HepG2 (cell line): Measurements from ENCODE around the gene ZFAND2B. TPM values are rescaled to one million over a fixed set of nuclear protein-coding genes. Genes with fewer than 3 reads are reported as not detected.

ENCODE experiments used
- ATAC-seq: fragments of 200-7000 bp; cut with Tn5 transposase; 3 replicates; pipeline ENCODE4 v1.9.1; 2020; ENCODE audit warnings: mild to moderate bottlenecking, moderate library complexity
- BruUV-seq: library from RNA; stranded (reverse); fragments of 400-500 nt; replicated peaks from 2 replicates; lab custom pipeline; 2021; lab: Mats Ljungman, UMichigan
- CTCF ChIA-PET: fragments of 300-600 bp; formaldehyde crosslinking; extraction: SDS; loops from one replicate; lab custom pipeline; 2021; ENCODE audit warnings: low total read pairs, inconsistent platforms, low intra/inter-chr PET ratio; lab: Yijun Ruan, JAX
- POLR2A ChIA-PET: fragments of 350-600 bp; sonication (Branson Sonifier 250); formaldehyde crosslinking; loops from one replicate; lab custom pipeline; 2020; ENCODE audit warnings: antibody characterized with exemption, inconsistent platforms; lab: Yijun Ruan, JAX
- DNase-seq: peaks from one replicate; pipeline ENCODE4 v3.0.0-alpha.2; 2015; ENCODE audit warnings: low spot score
- FAIRE-seq: peaks from 3 replicates; lab custom pipeline; 2011; peaks lifted over from hg19 to GRCh38; lab: Jason Lieb, UNC
- H2AFZ ChIP-seq: one replicate; pipeline ENCODE4 v1.6.1; 2011; ENCODE audit warnings: low read length, inconsistent platforms
- H3K27ac ChIP-seq: fragments of 300-600 bp; 3 replicates; pipeline ENCODE4 v1.8.0; 2011; ENCODE audit warnings: mixed run types, mild to moderate bottlenecking, mixed read lengths, low read length, inconsistent platforms; ENCODE audit not compliant: insufficient read depth; ENCODE audit errors: extremely low read length
- H3K27me3 ChIP-seq, 2 experiments: fragments of 200-600 bp in 1 of 2; 2 replicates in 1 of 2; 3 replicates in 1 of 2; pipeline versions ENCODE4 v1.6.0 to v1.8.0; 2011; ENCODE audit warnings: low read length in 2 of 2, mild to moderate bottlenecking in 2 of 2, moderate library complexity in 2 of 2, inconsistent platforms in 1 of 2; ENCODE audit not compliant: insufficient read depth in 2 of 2, control insufficient read depth in 1 of 2
- H3K36me3 ChIP-seq, 2 experiments: fragments of 200-600 bp in 1 of 2; replicated peaks in 1 of 2; 2 replicates in 1 of 2; 3 replicates in 1 of 2; pipeline versions ENCODE4 v1.5.1 to v1.8.0; 2011; ENCODE audit warnings: low read length in 2 of 2, inconsistent platforms in 1 of 2; ENCODE audit not compliant: insufficient read depth in 2 of 2, control insufficient read depth in 1 of 2
- H3K4me1 ChIP-seq: 2 replicates; pipeline ENCODE4 v1.5.1; 2012; ENCODE audit warnings: low read length, inconsistent platforms; ENCODE audit not compliant: insufficient read depth
- H3K4me2 ChIP-seq: 2 replicates; pipeline ENCODE4 v1.6.0; 2011; ENCODE audit warnings: low read depth, low read length, inconsistent platforms
- H3K4me3 ChIP-seq, 3 experiments: fragments of 200-600 bp in 1 of 3; sonication (generic), shearing (Covaris generic) in 1 of 3; replicated peaks in 1 of 3; 2 replicates each; pipeline ENCODE4 v1.5.1; 2011 to 2016; ENCODE audit warnings: low read length in 3 of 3, inconsistent platforms in 2 of 3, low read depth in 2 of 3, mild to moderate bottlenecking in 2 of 3, control low read depth in 1 of 3, mixed read lengths in 1 of 3; ENCODE audit not compliant: insufficient read depth in 1 of 3
- H3K79me2 ChIP-seq: one replicate; pipeline ENCODE4 v1.6.1; 2011; ENCODE audit warnings: low read length, inconsistent platforms; ENCODE audit not compliant: insufficient read depth
- H3K9ac ChIP-seq: 2 replicates; pipeline ENCODE4 v1.6.0; 2011; ENCODE audit warnings: mild to moderate bottlenecking, low read depth, low read length, inconsistent platforms; ENCODE audit not compliant: insufficient read depth
- H3K9me3 ChIP-seq: 2 replicates; pipeline ENCODE4 v1.5.1; 2012; ENCODE audit warnings: mild to moderate bottlenecking, low read length
- H4K20me1 ChIP-seq: 2 replicates; pipeline ENCODE4 v1.6.0; 2011; ENCODE audit warnings: inconsistent platforms, mild to moderate bottlenecking, low read length, moderate library complexity; ENCODE audit not compliant: insufficient read depth
- CERS6 ChIP-seq: sonication (generic); formaldehyde crosslinking; IDR thresholded peaks from 2 replicates; pipeline ENCODE4 v1.5.0; 2020; ENCODE audit warnings: missing genetic modification reagents
- KDM3A ChIP-seq: IDR thresholded peaks from 2 replicates; pipeline ENCODE4 v1.6.1; 2018; ENCODE audit warnings: low read depth, missing compliant biosample characterization
- PCBP1 ChIP-seq: fragments of 200-400 bp; formaldehyde crosslinking; IDR thresholded peaks from 2 replicates; pipeline ENCODE4 v1.6.1; 2017; ENCODE audit warnings: mild to moderate bottlenecking, low read depth, low read length, borderline replicate concordance
- ZFP36L2 ChIP-seq: sonication (generic); formaldehyde crosslinking; IDR thresholded peaks from 2 replicates; pipeline ENCODE4 v1.4.0; 2020; ENCODE audit warnings: missing genetic modification reagents
- ZFP91 ChIP-seq: sonication (generic); formaldehyde crosslinking; IDR thresholded peaks from 2 replicates; pipeline ENCODE4 v1.9.0; 2022; ENCODE audit warnings: missing genetic modification reagents, mild to moderate bottlenecking, borderline replicate concordance
- ZNF274 ChIP-seq: sonication (generic); formaldehyde crosslinking; IDR thresholded peaks from 2 replicates; pipeline ENCODE4 v1.5.1; 2020; ENCODE audit warnings: mild to moderate bottlenecking, missing genetic modification reagents
- ZNF407 ChIP-seq: sonication (generic); formaldehyde crosslinking; IDR thresholded peaks from one replicate; pipeline ENCODE4 v1.5.1; 2020; ENCODE audit warnings: mild to moderate bottlenecking, missing genetic modification reagents; ENCODE audit errors: not compliant biosample characterization
- ZNF766 ChIP-seq: sonication (generic); formaldehyde crosslinking; IDR thresholded peaks from 2 replicates; pipeline ENCODE4 v1.5.0; 2020; ENCODE audit warnings: missing genetic modification reagents, borderline replicate concordance
- ZNF839 ChIP-seq: sonication (generic); formaldehyde crosslinking; IDR thresholded peaks from 2 replicates; pipeline ENCODE4 v1.4.0; 2020; ENCODE audit warnings: missing genetic modification reagents, mild to moderate bottlenecking, borderline replicate concordance
- WGBS: methylation state at CpG from one replicate; pipeline ENCODE4 v1.1.6; 2017; ENCODE audit warnings: low lambda C conversion rate; 5-methylcytosine and 5-hydroxymethylcytosine counted together
- in situ Hi-C: cut with HindIII; loops from 2 replicates; pipeline ENCODE4 v1.10.0; 2017; ENCODE audit warnings: low pct_unique_long_range_greater_than_20kb; ENCODE audit not compliant: extremely low pct_ligation_motif_present
- intact Hi-C: fragments of 100-400 bp; cut with micrococcal nuclease; formaldehyde crosslinking; loops from one replicate; pipeline ENCODE4 v1.10.0; 2022; ENCODE audit not compliant: unreplicated experiment
- polyA plus RNA-seq, 8 experiments: library from polyadenylated mRNA; depleted of rRNA in 3 of 8; stranded (reverse) in 7 of 8; unstranded in 1 of 8; fragments of >200 nt; fragmentation: Illumina TruSeq in 4 of 8; extraction: Trizol in 4 of 8; gene quantifications; 2 replicates each; pipeline versions ENCODE4 v1.2.1 to v1.2.3, GENCODE V29; 2011 to 2016; ENCODE audit warnings: low read depth in 4 of 8, missing spikeins in 1 of 8, mixed read lengths in 1 of 8; ENCODE audit not compliant: insufficient read depth in 1 of 8
- total RNA-seq, 5 experiments: library from RNA; depleted of rRNA; stranded (reverse); fragments of >200 nt; fragmentation: Illumina TruSeq; extraction: Trizol; gene quantifications; 2 replicates each; pipeline ENCODE4 v1.2.3, GENCODE V29; 2016; ENCODE audit warnings: low read depth in 1 of 5

The ZFAND2B gene
- total and polyA plus RNA-seq, 2 of the 13 experiments (the other 11 are each of a cell fraction or from before 2014, with no cell fraction given) = 53.3 to 115 TPM

- TF ChIP-seq CERS6 (CRISPR knock-in tag) (no peak), ZFP91 (peak; percentile 35; the same call in 1 of the 2 replicates), KDM3A (no peak), PCBP1 (no peak)
Observed at GRCh38 chr2:219223831-219224610, 17.4 kb downstream of the ZFAND2B start (continued).

- 94% methylated on average over 3 of the region's 3 CpGs for WGBS
- no peak for TF ChIP-seq ZNF839 (CRISPR knock-in tag)
- no peak for TF ChIP-seq ZNF274 (CRISPR knock-in tag)
- TF ChIP-seq ZFP36L2 (CRISPR knock-in tag) = no peak
- 0 out of 2 replicates have a peak, but pooled peaks have one; percentile 30 for TF ChIP-seq ZFP91
- no peak for TF ChIP-seq ZNF766 (CRISPR knock-in tag)
- TF ChIP-seq ZNF407 (CRISPR knock-in tag) = no peak
Observed at GRCh38 chr2:219225350-219225749, 18.8 kb downstream of the ZFAND2B start.

More at GRCh38 chr2:219225350-219225749, 18.8 kb downstream of the ZFAND2B start:
- H3K27me3 ChIP-seq = no peaks in the 10 kb centered on the region; a peak in 1 of 5 replicates
- H3K36me3 ChIP-seq = peaks cover 35 to 64% of the 10 kb centered on the region in 2 experiments
- intact Hi-C loops = no loop called here
- DNase-seq (no peak), FAIRE-seq (no peak), ATAC-seq (no peak)
- no TSS peak for BruUV-seq
- no peak overlapping the region for H3K27ac ChIP-seq
- H2AFZ ChIP-seq = no peak overlapping the region
- no peak overlapping the region for H3K9ac ChIP-seq
- in situ Hi-C loops = no loop called here
- CTCF ChIA-PET = no interaction called here
- H3K4me2 ChIP-seq = no peak overlapping the region
- H4K20me1 ChIP-seq = no peaks in the 10 kb centered on the region
- peaks cover 32% of the 10 kb centered on the region for H3K79me2 ChIP-seq
- POLR2A ChIA-PET = no interaction called here
- H3K4me3 ChIP-seq = no peak overlapping the region
- H3K9me3 ChIP-seq = no peaks in the 10 kb centered on the region
- peaks cover 17% of the 10 kb centered on the region for H3K4me1 ChIP-seq
